H9 (cell line): Measurements from ENCODE around the gene TSTD1. TPM values are rescaled to one million over a fixed set of nuclear protein-coding genes. Genes with fewer than 3 reads are reported as not detected.
"Not testable (repeated sequence)": the region's sequence is repeated elsewhere in the genome, so short reads cannot be mapped to it uniquely, and the experiment has no call there.

Experiments used
- DNase-seq: peaks from one replicate; pipeline ENCODE4 v3.0.0-alpha.2; 2017
- H2AFZ ChIP-seq: one replicate; pipeline ENCODE4 v1.6.1; 2013; ENCODE audit warnings: mild to moderate bottlenecking, low read length, control low read depth, moderate library complexity
- H2AK5ac ChIP-seq: 2 replicates; pipeline ENCODE4 v1.6.1; 2013; ENCODE audit warnings: low read length, control low read depth, mixed read lengths; ENCODE audit not compliant: insufficient read length
- H2BK120ac ChIP-seq: one replicate; pipeline ENCODE4 v1.6.1; 2013; ENCODE audit warnings: low read depth, mild to moderate bottlenecking, low read length, control low read depth, inconsistent platforms; ENCODE audit not compliant: poor library complexity, severe bottlenecking
- H2BK12ac ChIP-seq: 2 replicates; pipeline ENCODE4 v1.6.1; 2013; ENCODE audit warnings: low read length, control low read depth, mixed read lengths, low read depth; ENCODE audit not compliant: insufficient read length
- H2BK15ac ChIP-seq: 2 replicates; pipeline ENCODE4 v1.6.1; 2013; ENCODE audit warnings: low read depth, low read length, control low read depth
- H2BK20ac ChIP-seq: one replicate; pipeline ENCODE4 v1.6.1; 2013; ENCODE audit warnings: low read depth, mild to moderate bottlenecking, low read length, control low read depth, inconsistent platforms; ENCODE audit not compliant: poor library complexity, severe bottlenecking
- H2BK5ac ChIP-seq: 2 replicates; pipeline ENCODE4 v1.6.1; 2013; ENCODE audit warnings: low read length, control low read depth, mixed read lengths; ENCODE audit not compliant: insufficient read length
- H3K14ac ChIP-seq: 2 replicates; pipeline ENCODE4 v1.6.1; 2013; ENCODE audit warnings: low read length, control low read depth; ENCODE audit not compliant: insufficient read depth
- H3K18ac ChIP-seq: 2 replicates; pipeline ENCODE4 v1.6.1; 2013; ENCODE audit warnings: low read depth, mild to moderate bottlenecking, mixed read lengths, low read length, control low read depth; ENCODE audit not compliant: insufficient read length
- H3K23ac ChIP-seq: 2 replicates; pipeline ENCODE4 v1.6.1; 2013; ENCODE audit warnings: low read length, control low read depth, mixed read lengths, low read depth; ENCODE audit not compliant: insufficient read length
- H3K23me2 ChIP-seq: 2 replicates; pipeline ENCODE4 v1.6.1; 2013; ENCODE audit warnings: low read depth, mild to moderate bottlenecking, mixed read lengths, low read length, control low read depth; ENCODE audit not compliant: insufficient read length, poor library complexity, severe bottlenecking
- H3K27ac ChIP-seq: 2 replicates; pipeline ENCODE4 v1.5.1; 2013; ENCODE audit warnings: low read length, control low read depth, mixed read lengths, low read depth; ENCODE audit not compliant: insufficient read length
- H3K27me3 ChIP-seq: 2 replicates; pipeline ENCODE4 v1.6.1; 2013; ENCODE audit warnings: low read length, control low read depth, inconsistent platforms; ENCODE audit not compliant: insufficient read depth
- H3K4ac ChIP-seq: 2 replicates; pipeline ENCODE4 v1.6.1; 2013; ENCODE audit warnings: low read depth, mild to moderate bottlenecking, control low read depth, inconsistent platforms, low read length, moderate library complexity
- H3K4me1 ChIP-seq: 2 replicates; pipeline ENCODE4 v1.6.1; 2013; ENCODE audit warnings: low read length, control low read depth, inconsistent platforms; ENCODE audit not compliant: insufficient read depth
- H3K4me2 ChIP-seq: 2 replicates; pipeline ENCODE4 v1.6.1; 2013; ENCODE audit warnings: low read length, control low read depth, mixed read lengths; ENCODE audit not compliant: insufficient read length, insufficient read depth
- H3K56ac ChIP-seq: 2 replicates; pipeline ENCODE4 v1.6.1; 2013; ENCODE audit warnings: low read depth, mild to moderate bottlenecking, mixed read lengths, low read length, control low read depth; ENCODE audit not compliant: insufficient read length
- H3K79me1 ChIP-seq: 2 replicates; pipeline ENCODE4 v1.6.1; 2013; ENCODE audit warnings: low read depth, mild to moderate bottlenecking, moderate library complexity, low read length, control low read depth, inconsistent platforms; ENCODE audit not compliant: insufficient read depth, poor library complexity, severe bottlenecking
- H3K79me2 ChIP-seq: 2 replicates; pipeline ENCODE4 v1.6.1; 2013; ENCODE audit warnings: low read length, control low read depth, inconsistent platforms; ENCODE audit not compliant: insufficient read depth
- H3K9ac ChIP-seq: 2 replicates; pipeline ENCODE4 v1.6.1; 2013; ENCODE audit warnings: low read length, control low read depth, mixed read lengths; ENCODE audit not compliant: insufficient read length; ENCODE audit errors: extremely low read depth
- H3K9me3 ChIP-seq: one replicate; pipeline ENCODE4 v1.6.1; 2013; ENCODE audit warnings: low read depth, low read length, inconsistent platforms; ENCODE audit not compliant: control insufficient read depth
- H3T11ph ChIP-seq: one replicate; pipeline ENCODE4 v1.6.1; 2013; ENCODE audit warnings: mild to moderate bottlenecking, low read length, control low read depth, inconsistent platforms
- H4K20me1 ChIP-seq: one replicate; pipeline ENCODE4 v1.6.1; 2013; ENCODE audit not compliant: control insufficient read depth, insufficient read length, insufficient read depth
- H4K5ac ChIP-seq: 2 replicates; pipeline ENCODE4 v1.6.1; 2013; ENCODE audit warnings: low read depth, mild to moderate bottlenecking, mixed read lengths, low read length, control low read depth; ENCODE audit not compliant: insufficient read length
- H4K8ac ChIP-seq: replicated peaks from 2 replicates; pipeline ENCODE4 v1.6.1; 2013; ENCODE audit warnings: low read length, control low read depth, mixed read lengths, low read depth; ENCODE audit not compliant: insufficient read length
- H4K91ac ChIP-seq: 2 replicates; pipeline ENCODE4 v1.6.1; 2013; ENCODE audit warnings: low read depth, mild to moderate bottlenecking, moderate library complexity, mixed read lengths, low read length, control low read depth; ENCODE audit not compliant: insufficient read length
- H3K27ac Mint-ChIP-seq, 3 experiments: 2 replicates in 2 of 3; 3 replicates in 1 of 3; pipeline ENCODE4 v1.8.0; 2020 to 2021; ENCODE audit warnings: mixed read lengths in 3 of 3, mild to moderate bottlenecking in 1 of 3, moderate library complexity in 1 of 3
- H3K27me3 Mint-ChIP-seq: 2 replicates; pipeline ENCODE4 v1.8.0; 2021; ENCODE audit warnings: low read depth, mild to moderate bottlenecking, moderate library complexity, mixed read lengths
- H3K36me3 Mint-ChIP-seq, 3 experiments: 2 replicates in 2 of 3; 3 replicates in 1 of 3; pipeline ENCODE4 v1.8.0; 2020 to 2021; ENCODE audit warnings: low read depth in 3 of 3, mixed read lengths in 3 of 3; ENCODE audit not compliant: insufficient read depth in 1 of 3
- H3K4me1 Mint-ChIP-seq, 2 experiments: 2 replicates each; pipeline ENCODE4 v1.8.0; 2020; ENCODE audit warnings: mixed read lengths in 2 of 2
- H3K4me3 Mint-ChIP-seq, 2 experiments: 2 replicates in 1 of 2; 3 replicates in 1 of 2; pipeline ENCODE4 v1.8.0; 2020 to 2021; ENCODE audit warnings: mild to moderate bottlenecking in 2 of 2, mixed read lengths in 2 of 2, moderate library complexity in 1 of 2
- H3K9me3 Mint-ChIP-seq, 2 experiments: 2 replicates in 1 of 2; 3 replicates in 1 of 2; pipeline ENCODE4 v1.8.0; 2020; ENCODE audit warnings: mild to moderate bottlenecking in 2 of 2, mixed read lengths in 2 of 2, moderate library complexity in 1 of 2
- WGBS: extraction: QIAGEN DNeasy Blood & Tissue Kit; methylation state at CpG from one replicate; pipeline ENCODE4 v1.1.7; 2013; ENCODE audit warnings: missing lambda C conversion rate, low lambda C conversion rate, mixed read lengths; ENCODE audit not compliant: insufficient read length; ENCODE audit errors: extremely low coverage; 5-methylcytosine and 5-hydroxymethylcytosine counted together
- total RNA-seq: library from RNA; stranded (reverse); gene quantifications from 2 replicates; pipeline ENCODE4 v1.2.1, GENCODE V29; 2021
- TF ChIP-seq, protein P1 (sequence below): fragments of 200-600 bp; sonication (generic); conservative IDR thresholded peaks from 3 replicates; pipeline ENCODE4 v1.8.0; 2021; ENCODE audit warnings: antibody characterized with exemption, mild to moderate bottlenecking

The TSTD1 gene
- total RNA-seq, 1 experiment from 2014 or later: 73.7 TPM

DNA sequence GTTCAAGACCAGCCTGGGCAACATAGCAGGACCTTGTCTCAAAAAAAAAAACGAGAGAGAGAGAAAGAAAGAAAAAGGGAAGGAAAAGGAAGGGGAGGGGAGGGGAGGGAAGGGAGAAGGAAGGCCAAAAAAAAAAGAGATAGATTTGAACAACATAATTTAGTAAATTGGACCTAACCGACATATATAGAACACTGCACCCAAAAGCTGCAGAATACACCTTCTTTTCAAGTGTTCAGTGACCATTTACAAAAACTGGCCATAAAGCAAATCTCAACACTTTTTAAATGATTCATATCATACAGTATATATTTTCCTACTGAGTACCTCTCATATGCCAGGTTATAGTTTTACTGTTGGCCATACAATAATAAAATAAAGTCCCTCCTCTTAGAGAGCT, 6.9 kb downstream of the TSTD1 start:
- Histone ChIP-seq H4K8ac (no peak overlapping the region), H3K56ac (no peak overlapping the region), H3K9ac (no peak overlapping the region), H4K5ac (no peak overlapping the region), H3T11ph (no peak overlapping the region), H3K27ac (no peak overlapping the region), H3K18ac (no peak overlapping the region), H3K79me2 (no peaks in the 10 kb centered on the region), H2BK20ac (no peak overlapping the region), H2BK120ac (no peak overlapping the region), H3K9me3 (no peaks in the 10 kb centered on the region), H2BK15ac (no peak overlapping the region), H3K14ac (no peak overlapping the region), H2AFZ (no peak overlapping the region), H2BK12ac (no peak overlapping the region), H3K4ac (no peak overlapping the region), H2BK5ac (no peak overlapping the region), H3K23ac (no peak overlapping the region), H3K27me3 (no peaks in the 10 kb centered on the region), H3K4me1 (no peaks in the 10 kb centered on the region; the same call in 1 of the 2 replicates), H4K20me1 (no peaks in the 10 kb centered on the region), H2AK5ac (no peak overlapping the region), H3K79me1 (no peaks in the 10 kb centered on the region), H3K4me2 (no peak overlapping the region), H3K23me2 (no peaks in the 10 kb centered on the region), H4K91ac (no peak overlapping the region)
- WGBS: no CpG with 5 or more reads among the region's 2 CpGs
- Mint-ChIP-seq H3K4me1 (peaks cover 8 to 18% of the 10 kb centered on the region in 2 experiments), H3K27me3 (no peaks in the 10 kb centered on the region), H3K36me3 (peaks cover 6 to 21% (median 15%) of the 10 kb centered on the region in 3 experiments; a peak in 6 of 7 replicates), H3K4me3 (no peak overlapping the region), H3K9me3 (peaks cover 14 to 15% of the 10 kb centered on the region in 2 experiments; a peak in 4 of 5 replicates), H3K27ac (no peak overlapping the region; a peak in 1 of 7 replicates)
- TF ChIP-seq, protein P1, sequence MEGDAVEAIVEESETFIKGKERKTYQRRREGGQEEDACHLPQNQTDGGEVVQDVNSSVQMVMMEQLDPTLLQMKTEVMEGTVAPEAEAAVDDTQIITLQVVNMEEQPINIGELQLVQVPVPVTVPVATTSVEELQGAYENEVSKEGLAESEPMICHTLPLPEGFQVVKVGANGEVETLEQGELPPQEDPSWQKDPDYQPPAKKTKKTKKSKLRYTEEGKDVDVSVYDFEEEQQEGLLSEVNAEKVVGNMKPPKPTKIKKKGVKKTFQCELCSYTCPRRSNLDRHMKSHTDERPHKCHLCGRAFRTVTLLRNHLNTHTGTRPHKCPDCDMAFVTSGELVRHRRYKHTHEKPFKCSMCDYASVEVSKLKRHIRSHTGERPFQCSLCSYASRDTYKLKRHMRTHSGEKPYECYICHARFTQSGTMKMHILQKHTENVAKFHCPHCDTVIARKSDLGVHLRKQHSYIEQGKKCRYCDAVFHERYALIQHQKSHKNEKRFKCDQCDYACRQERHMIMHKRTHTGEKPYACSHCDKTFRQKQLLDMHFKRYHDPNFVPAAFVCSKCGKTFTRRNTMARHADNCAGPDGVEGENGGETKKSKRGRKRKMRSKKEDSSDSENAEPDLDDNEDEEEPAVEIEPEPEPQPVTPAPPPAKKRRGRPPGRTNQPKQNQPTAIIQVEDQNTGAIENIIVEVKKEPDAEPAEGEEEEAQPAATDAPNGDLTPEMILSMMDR: no peak
- no peak for DNase-seq

DNA sequence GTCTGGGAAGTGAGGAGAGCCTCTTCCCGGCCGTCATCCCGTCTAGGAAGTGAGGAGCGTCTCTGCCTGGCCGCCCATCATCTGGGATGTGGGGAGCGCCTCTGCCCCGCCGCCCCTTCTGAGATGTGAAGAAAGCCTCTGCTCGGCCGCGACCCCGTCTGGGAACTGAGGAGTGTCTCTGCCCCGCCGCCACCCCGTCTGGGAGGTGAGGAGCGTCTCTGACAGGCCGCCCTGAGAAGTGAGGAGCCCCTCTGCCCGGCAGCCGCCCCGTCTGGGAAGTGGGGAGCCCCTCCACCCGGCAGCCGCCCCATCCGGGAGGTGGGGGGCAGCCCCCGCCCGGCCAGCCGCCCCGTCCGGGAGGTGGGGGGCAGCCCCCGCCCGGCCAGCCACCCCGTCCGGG, 9.3 kb downstream of the TSTD1 start:
- H3K36me3 Mint-ChIP-seq: peaks cover 6 to 21% (median 15%) of the 10 kb centered on the region in 3 experiments; a peak in 6 of 7 replicates
- not testable (repeated sequence) for H3K27ac ChIP-seq, H2BK20ac ChIP-seq, H3K4me1 Mint-ChIP-seq, H3T11ph ChIP-seq, DNase-seq, H3K4ac ChIP-seq, H2AFZ ChIP-seq, H4K8ac ChIP-seq, H3K18ac ChIP-seq, H3K23me2 ChIP-seq, H3K4me3 Mint-ChIP-seq, H4K5ac ChIP-seq, H3K27ac Mint-ChIP-seq, H3K9me3 ChIP-seq, H3K79me2 ChIP-seq, H3K9ac ChIP-seq, H2AK5ac ChIP-seq, H3K23ac ChIP-seq, H2BK15ac ChIP-seq, H3K56ac ChIP-seq, H4K20me1 ChIP-seq, H4K91ac ChIP-seq, H2BK12ac ChIP-seq, H2BK5ac ChIP-seq, H3K79me1 ChIP-seq, H2BK120ac ChIP-seq, H3K4me1 ChIP-seq, H3K27me3 ChIP-seq, H3K4me2 ChIP-seq, H3K27me3 Mint-ChIP-seq, H3K14ac ChIP-seq
- no CpG with 5 or more reads among the region's 32 CpGs for WGBS
- peaks cover 14 to 15% of the 10 kb centered on the region in 2 experiments; a peak in 4 of 5 replicates for H3K9me3 Mint-ChIP-seq
